Measurements from ENCODE around the gene PMIS2.

Gene PMIS2

DNA sequence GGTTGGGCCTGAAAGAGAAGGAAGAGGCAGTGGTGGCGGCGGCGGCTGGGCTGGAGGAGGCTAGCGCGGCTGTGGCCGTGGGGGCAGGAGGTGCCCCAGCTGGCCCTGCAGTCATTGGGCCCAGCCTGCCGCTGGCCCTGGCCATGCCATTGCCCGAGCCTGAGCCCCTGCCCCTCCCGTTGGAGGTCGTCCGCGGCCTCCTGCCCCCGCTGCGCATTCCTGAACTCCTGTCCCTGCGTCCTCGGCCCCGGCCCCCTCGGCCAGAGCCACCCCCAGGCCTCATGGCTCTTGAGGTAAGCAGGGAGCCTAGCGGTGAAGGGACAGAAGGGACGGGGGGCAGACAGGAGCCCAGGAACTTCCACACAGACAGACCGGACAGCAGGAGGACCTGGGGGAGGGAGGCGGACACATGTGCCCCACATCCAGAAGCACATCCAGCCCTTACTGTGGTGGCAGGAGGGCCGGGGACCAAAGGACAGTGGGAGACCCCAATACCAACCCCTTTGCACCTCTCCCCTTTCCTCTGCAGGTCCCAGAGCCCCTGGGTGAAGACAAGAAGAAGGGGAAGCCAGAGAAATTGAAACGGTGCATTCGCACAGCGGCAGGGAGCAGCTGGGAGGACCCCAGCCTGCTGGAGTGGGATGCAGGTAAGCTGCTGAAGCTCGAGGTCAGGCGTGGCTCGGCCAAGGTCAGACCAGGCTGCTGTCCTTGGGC is 47.9 kb downstream of the PMIS2 start:
- FAIRE-seq, result no peak

GRCh38 chr19:35636651-35637050 is 50.7 kb downstream of the PMIS2 start:
- FAIRE-seq, result no peak
